Measurements from ENCODE around the gene SLC46A1.

DNA sequence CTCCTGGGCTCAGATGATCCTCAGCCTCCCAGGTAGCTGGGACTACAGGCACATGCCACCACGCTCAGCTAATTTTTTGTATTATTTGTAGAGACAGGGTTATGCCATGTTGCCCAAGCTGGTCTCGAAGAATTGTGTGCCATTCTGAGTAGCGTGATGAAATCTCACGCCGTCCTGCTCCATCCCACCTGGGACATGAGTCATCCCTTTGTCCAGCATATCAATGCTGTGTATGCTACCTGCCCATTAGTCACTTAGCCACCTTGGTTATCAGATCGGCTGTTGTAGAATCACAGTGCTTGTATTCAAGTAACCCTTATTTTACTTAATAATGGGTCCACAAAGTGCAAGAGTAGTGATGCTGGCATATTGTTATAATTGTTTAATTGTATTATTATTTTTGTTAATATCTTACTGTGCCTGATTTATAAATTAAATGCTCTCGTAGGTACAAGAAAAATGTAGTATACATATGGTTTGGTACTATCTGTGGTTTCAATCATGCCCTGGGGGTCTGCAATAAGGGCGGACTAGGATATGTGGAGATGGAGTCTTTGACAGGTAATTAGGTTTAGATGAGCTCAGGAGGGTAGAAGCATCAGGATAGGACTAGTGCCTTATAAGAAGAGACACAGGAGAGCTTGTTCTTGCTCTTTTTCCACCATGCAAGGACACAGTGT lies 40.8 kb upstream of the SLC46A1 start:
- TF ChIP-seq TCF4 (CRISPR knock-in tag; IDR thresholded peaks at IDR 0.05; ENCODE audit: borderline replicate concordance) = no peak
- TF ChIP-seq ARNTL (CRISPR knock-in tag; IDR thresholded peaks at IDR 0.05; ENCODE audit: borderline replicate concordance, low read depth) = no peak
- TF ChIP-seq TOX (CRISPR knock-in tag; IDR thresholded peaks at IDR 0.05; ENCODE audit: borderline replicate concordance) = no peak
- no peak for TF ChIP-seq ZFP3 (CRISPR knock-in tag; IDR thresholded peaks at IDR 0.05)
- no peak for TF ChIP-seq ZC3H10 (CRISPR knock-in tag; IDR thresholded peaks at IDR 0.05)
- TF ChIP-seq, protein P1, sequence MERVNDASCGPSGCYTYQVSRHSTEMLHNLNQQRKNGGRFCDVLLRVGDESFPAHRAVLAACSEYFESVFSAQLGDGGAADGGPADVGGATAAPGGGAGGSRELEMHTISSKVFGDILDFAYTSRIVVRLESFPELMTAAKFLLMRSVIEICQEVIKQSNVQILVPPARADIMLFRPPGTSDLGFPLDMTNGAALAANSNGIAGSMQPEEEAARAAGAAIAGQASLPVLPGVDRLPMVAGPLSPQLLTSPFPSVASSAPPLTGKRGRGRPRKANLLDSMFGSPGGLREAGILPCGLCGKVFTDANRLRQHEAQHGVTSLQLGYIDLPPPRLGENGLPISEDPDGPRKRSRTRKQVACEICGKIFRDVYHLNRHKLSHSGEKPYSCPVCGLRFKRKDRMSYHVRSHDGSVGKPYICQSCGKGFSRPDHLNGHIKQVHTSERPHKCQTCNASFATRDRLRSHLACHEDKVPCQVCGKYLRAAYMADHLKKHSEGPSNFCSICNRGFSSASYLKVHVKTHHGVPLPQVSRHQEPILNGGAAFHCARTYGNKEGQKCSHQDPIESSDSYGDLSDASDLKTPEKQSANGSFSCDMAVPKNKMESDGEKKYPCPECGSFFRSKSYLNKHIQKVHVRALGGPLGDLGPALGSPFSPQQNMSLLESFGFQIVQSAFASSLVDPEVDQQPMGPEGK (CRISPR knock-in tag; IDR thresholded peaks at IDR 0.05; ENCODE audit: borderline replicate concordance) = no peak
- TF ChIP-seq RARB (CRISPR knock-in tag; IDR thresholded peaks at IDR 0.05) = no peak

Measured in SK-N-SH treated with all-trans-retinoic acid at 6 μM for 48 hours (cell line).